ENCODE results near the gene RAPGEF5.

DNA sequence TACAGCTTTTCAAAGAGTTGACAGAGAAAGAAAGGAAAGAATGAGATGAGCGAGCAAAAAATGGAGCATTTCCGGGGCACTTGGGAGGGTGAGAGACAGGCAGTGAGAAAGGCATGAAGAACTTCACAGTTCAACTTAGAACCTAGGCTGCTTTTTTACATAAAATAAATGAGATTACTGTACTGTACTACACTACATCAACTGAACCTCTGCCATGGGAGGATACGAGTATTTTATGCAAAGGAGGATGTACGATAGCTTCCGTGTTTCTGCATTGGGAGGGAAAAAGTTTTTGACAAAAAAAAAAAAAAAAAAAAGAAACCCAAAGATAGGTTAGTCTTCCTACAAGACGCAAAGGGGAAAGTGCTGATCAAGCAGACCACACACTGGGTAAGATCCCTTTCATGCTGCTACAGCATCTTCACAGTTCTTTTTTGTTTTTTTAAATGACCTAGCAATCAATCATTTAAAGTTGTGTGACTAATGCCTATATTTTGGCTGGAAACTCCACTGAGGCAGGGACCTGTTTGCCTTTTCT lies 88.0 kb downstream of the RAPGEF5 start:
- TF ChIP-seq, protein P1, sequence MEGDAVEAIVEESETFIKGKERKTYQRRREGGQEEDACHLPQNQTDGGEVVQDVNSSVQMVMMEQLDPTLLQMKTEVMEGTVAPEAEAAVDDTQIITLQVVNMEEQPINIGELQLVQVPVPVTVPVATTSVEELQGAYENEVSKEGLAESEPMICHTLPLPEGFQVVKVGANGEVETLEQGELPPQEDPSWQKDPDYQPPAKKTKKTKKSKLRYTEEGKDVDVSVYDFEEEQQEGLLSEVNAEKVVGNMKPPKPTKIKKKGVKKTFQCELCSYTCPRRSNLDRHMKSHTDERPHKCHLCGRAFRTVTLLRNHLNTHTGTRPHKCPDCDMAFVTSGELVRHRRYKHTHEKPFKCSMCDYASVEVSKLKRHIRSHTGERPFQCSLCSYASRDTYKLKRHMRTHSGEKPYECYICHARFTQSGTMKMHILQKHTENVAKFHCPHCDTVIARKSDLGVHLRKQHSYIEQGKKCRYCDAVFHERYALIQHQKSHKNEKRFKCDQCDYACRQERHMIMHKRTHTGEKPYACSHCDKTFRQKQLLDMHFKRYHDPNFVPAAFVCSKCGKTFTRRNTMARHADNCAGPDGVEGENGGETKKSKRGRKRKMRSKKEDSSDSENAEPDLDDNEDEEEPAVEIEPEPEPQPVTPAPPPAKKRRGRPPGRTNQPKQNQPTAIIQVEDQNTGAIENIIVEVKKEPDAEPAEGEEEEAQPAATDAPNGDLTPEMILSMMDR (optimal IDR thresholded peaks at IDR 0.05 in 1 of 3, IDR thresholded peaks at IDR 0.05 in 1 of 3, conservative IDR thresholded peaks at IDR 0.05 in 1 of 3; ENCODE audit: extremely low read depth in 1 of 3, insufficient read depth in 2 of 3, low read length in 3 of 3), result no peak
- no peak for TF ChIP-seq EZH2 (IDR thresholded peaks at IDR 0.05; ENCODE audit: low read length)

Data from keratinocyte (primary cell).